Gastrocnemius medialis (tissue), 4 donors: Measurements from ENCODE around the gene MCUB. TPM values are rescaled to one million over a fixed set of nuclear protein-coding genes. Genes with fewer than 3 reads are reported as not detected.
A peak's percentile ranks its signal among the peaks of the same experiment; 100 is the strongest.

Experiments
- ATAC-seq, 2 donors: fragments of 150-250 bp; one replicate each; pipeline ENCODE4 v1.9.1; 2016
- DNase-seq, 2 donors: peaks; one replicate each; pipeline ENCODE4 v3.0.0-alpha.2; 2019
- H3K27ac ChIP-seq, 4 donors: fragments of 200-600 bp; sonication (generic); 1 replicate in 1 of 4; 2 replicates in 3 of 4; pipeline ENCODE4 v1.5.1; 2016 to 2018; ENCODE audit warnings: mild to moderate bottlenecking in 2 of 4, moderate library complexity in 1 of 4
- H3K27me3 ChIP-seq, 3 donors: fragments of 200-600 bp; sonication (generic) in 2 of 3; 1 replicate in 1 of 3; 2 replicates in 2 of 3; pipeline versions ENCODE4 v1.5.1 to v1.6.0; 2016 to 2019; ENCODE audit warnings: mild to moderate bottlenecking in 1 of 3, moderate library complexity in 1 of 3
- H3K36me3 ChIP-seq, 2 donors: fragments of 200-600 bp; sonication (generic) in 1 of 2; one replicate each; pipeline ENCODE4 v1.5.1; 2017 to 2018
- H3K4me1 ChIP-seq, 2 donors: fragments of 200-600 bp; sonication (generic) in 1 of 2; one replicate each; pipeline ENCODE4 v1.5.1; 2016 to 2017; ENCODE audit warnings: mild to moderate bottlenecking in 2 of 2
- H3K4me3 ChIP-seq, 4 donors: fragments of 200-600 bp; sonication (generic) in 3 of 4; 1 replicate in 1 of 4; 2 replicates in 3 of 4; pipeline ENCODE4 v1.5.1; 2016 to 2019; ENCODE audit warnings: mild to moderate bottlenecking in 2 of 4
- H3K9me3 ChIP-seq, 3 donors: fragments of 200-600 bp; sonication (generic) in 2 of 3; 1 replicate in 1 of 3; 2 replicates in 2 of 3; pipeline ENCODE4 v1.5.1; 2016 to 2019
- POLR2A ChIP-seq, 2 donors: fragments of 450-650 bp; IDR thresholded peaks; one replicate each; pipeline ENCODE4 v1.6.1; 2017; ENCODE audit warnings: antibody characterized with exemption in 2 of 2, mild to moderate bottlenecking in 2 of 2, moderate library complexity in 2 of 2
- in situ Hi-C, 4 donors: fragments of 200-750 bp; cut with MboI; loops; one replicate each; pipeline versions ENCODE4 v1.15.0 to v1.8.0; 2017; ENCODE audit warnings: low sequenced_read_pairs in 4 of 4
- intact Hi-C: fragments of 100-400 bp; cut with DNase I; formaldehyde crosslinking; loops from one replicate; pipeline ENCODE4 v1.15.1; 2023; ENCODE audit warnings: low total_unique reads
- total RNA-seq, 4 donors: library from RNA; depleted of rRNA; stranded (reverse); fragments of >200 nt; gene quantifications; one replicate each; pipeline versions ENCODE4 v1.1.0 to v1.2.3, GENCODE V29; 2016
- TF ChIP-seq, protein P1 (sequence below), 5 experiments: fragments of 450-650 bp in 3 of 5; fragments of 200-600 bp in 2 of 5; sonication (generic) in 2 of 5; IDR thresholded peaks in 4 of 5; conservative IDR thresholded peaks in 1 of 5; 1 replicate in 4 of 5; 2 replicates in 1 of 5; pipeline ENCODE4 v1.5.1; 2016 to 2019; ENCODE audit warnings: antibody characterized with exemption in 5 of 5, mild to moderate bottlenecking in 3 of 5, moderate library complexity in 3 of 5

Gene MCUB
- total RNA-seq, 4 donors from 2014 or later = 2.6 to 5.6 (median 4.0) TPM

DNA sequence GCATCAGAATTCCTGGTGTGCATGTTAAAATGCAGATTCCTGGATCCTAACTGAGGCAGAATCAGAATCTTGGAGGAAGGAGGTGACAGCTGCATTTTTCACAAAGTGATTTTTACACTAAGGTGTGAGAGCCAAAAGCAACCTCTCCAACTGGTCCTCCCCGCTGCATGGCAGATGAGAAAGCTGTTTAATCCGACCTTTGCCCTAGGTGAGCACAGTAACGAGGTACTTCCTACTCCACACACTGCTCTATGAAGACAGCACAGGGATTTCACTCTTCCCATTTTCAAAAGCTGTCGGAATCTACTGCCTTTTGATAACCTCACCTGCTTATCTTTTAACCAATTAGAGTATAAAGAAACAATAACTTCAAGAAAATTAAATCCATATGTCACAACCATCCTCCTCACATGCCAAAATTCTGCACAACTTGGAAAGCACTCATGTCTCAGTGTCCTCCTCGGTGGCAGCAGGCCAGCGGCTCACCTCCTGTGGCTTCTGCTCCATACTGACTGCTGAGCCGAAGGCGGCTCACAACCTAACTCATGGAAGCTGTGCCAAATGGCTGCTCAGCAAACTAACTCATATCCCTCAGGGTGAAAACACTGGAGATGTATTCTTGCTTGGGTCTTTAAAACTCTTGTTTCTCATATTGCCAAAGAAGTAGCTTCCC, 139.6 kb downstream of the MCUB start:
- DNase-seq (no peak), ATAC-seq (no peak)
- no peak overlapping the region for H3K4me3 ChIP-seq
- H3K27me3 ChIP-seq = no peaks in the 10 kb centered on the region
- H3K9me3 ChIP-seq = no peaks in the 10 kb centered on the region
- H3K36me3 ChIP-seq = no peaks in the 10 kb centered on the region
- no peak overlapping the region for H3K27ac ChIP-seq
- intact Hi-C loops = loop anchor here (5.0 to 10.0 kb wide), 2 partner anchors 118 to 495 kb away; partner anchors contain the start of genes ELOVL6 and GAR1
- H3K4me1 ChIP-seq = peaks cover 8 to 13% of the 10 kb centered on the region in 2 donors
- in situ Hi-C loops = loop anchor here in 3 of 4 donors (10.0 to 25.0 kb wide), 4 partner anchors 113 to 275 kb away; partner anchors contain the start of genes SEC24B (in 2 of the 3), CFI (in 1 of the 3) and GAR1 (in 1 of the 3)
- no peak for TF ChIP-seq POLR2A (IDR thresholded peaks at IDR 0.05)
- TF ChIP-seq, protein P1, sequence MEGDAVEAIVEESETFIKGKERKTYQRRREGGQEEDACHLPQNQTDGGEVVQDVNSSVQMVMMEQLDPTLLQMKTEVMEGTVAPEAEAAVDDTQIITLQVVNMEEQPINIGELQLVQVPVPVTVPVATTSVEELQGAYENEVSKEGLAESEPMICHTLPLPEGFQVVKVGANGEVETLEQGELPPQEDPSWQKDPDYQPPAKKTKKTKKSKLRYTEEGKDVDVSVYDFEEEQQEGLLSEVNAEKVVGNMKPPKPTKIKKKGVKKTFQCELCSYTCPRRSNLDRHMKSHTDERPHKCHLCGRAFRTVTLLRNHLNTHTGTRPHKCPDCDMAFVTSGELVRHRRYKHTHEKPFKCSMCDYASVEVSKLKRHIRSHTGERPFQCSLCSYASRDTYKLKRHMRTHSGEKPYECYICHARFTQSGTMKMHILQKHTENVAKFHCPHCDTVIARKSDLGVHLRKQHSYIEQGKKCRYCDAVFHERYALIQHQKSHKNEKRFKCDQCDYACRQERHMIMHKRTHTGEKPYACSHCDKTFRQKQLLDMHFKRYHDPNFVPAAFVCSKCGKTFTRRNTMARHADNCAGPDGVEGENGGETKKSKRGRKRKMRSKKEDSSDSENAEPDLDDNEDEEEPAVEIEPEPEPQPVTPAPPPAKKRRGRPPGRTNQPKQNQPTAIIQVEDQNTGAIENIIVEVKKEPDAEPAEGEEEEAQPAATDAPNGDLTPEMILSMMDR (IDR thresholded peaks at IDR 0.05 in 4 of 5, conservative IDR thresholded peaks at IDR 0.05 in 1 of 5) = no peak

DNA sequence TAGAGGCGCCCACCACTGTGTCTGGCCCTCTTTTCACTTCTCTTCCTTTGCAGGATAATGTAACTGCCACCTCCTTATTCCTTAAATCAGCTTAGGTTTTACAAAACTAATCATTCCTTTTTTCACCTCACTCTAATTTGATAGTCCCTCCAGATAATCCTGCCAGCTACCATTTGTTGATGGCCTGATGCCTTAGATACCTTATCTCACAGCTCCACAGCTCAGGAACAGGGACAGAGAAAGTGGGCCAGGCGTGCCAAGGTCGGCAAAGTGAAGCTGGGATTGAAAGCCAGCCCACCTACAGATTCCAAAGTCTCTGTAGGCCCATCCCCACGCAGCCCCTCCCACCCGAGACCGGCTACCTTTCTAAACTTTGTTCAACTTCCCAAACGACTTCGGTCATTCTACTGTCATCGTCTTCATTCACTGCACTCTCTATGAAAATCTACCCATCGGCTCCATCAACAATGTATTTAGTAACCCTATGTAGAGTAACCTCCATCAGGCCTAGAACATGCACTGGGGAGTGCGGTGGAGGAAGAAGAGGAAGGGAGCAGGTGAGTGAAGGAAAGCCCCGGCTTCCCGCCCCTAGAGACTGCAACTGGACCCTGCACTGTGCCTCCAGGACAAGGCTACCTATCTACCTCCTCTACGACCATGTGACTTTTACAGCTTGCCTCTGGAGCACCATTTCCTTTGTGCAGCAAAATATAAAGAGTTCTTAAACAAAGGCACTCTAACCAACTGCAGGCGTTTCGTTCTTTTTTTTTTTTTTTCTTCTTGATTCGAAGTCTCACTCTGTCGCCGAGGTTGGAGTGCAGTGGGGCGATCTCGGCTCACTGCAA, 141.7 kb downstream of the MCUB start:
- in situ Hi-C loops = loop anchor here in 3 of 4 donors (10.0 to 25.0 kb wide), 4 partner anchors 111 to 277 kb away; partner anchors contain the start of genes SEC24B (in 2 of the 3), CFI (in 1 of the 3) and GAR1 (in 1 of the 3)

DNA sequence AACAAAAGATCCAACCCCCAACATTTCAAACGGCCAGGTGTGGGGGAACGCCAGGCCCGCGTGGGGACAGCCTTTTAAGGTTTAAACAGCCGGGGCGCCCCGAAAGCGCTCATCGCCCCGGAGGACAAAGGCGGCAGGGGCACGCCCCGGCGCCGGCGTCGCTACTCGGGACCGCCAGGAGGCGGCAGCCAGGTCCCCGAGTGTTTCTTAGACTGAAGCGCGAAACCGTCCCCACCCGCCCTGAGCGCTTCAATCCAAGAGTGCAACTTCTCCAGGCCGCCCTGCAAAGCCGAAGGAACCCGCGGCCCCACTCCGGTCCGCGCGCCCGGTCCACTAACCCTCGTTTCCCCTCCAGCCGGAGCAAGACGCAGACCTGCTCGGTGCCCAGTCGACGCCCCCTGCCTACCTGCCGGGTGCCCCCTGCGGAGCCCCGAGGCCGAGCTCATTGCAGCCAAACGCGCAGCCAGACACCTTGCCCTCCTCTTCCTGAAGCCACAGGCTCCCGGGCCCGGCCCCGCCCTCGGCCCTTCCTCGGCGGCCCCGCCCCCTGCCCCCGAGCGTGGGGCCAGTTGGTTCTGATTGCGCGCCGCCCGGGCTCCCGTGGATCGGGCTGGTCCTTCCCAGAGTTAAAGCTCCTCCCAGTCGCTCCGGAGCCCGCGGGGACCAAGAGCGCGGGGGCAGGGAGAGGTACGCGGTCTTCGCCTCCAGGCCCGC, 143.1 kb downstream of the MCUB start, which contains the start of gene CASP6:
TSS of gene CASP6 (minus strand) at position 496 of the 714 bp plus-strand sequence. CDS start at position 446, 50 bp downstream.
- peak; percentile 63 to 74 for DNase-seq
- H3K36me3 ChIP-seq = no peaks in the 10 kb centered on the region
- ATAC-seq = peak; percentile 90 to 91
- H3K27ac ChIP-seq = peak within 1 kb of the TSS; percentile 76 to 82 (median 78)
- no peaks in the 10 kb centered on the region for H3K27me3 ChIP-seq
- H3K4me3 ChIP-seq = peak within 1 kb of the TSS; percentile 79 to 92 (median 82)
- intact Hi-C loops = loop anchor here (1.0 to 10.0 kb wide), 7 partner anchors 27 to 492 kb away; partner anchors contain the start of genes ELOVL6, GAR1, PLA2G12A and SEC24B
- H3K9me3 ChIP-seq = no peaks in the 10 kb centered on the region
- in situ Hi-C loops = loop anchor here in 3 of 4 donors (10.0 to 25.0 kb wide), 4 partner anchors 109 to 278 kb away; partner anchors contain the start of genes SEC24B (in 2 of the 3), CFI (in 1 of the 3) and GAR1 (in 1 of the 3)
- H3K4me1 ChIP-seq = peaks cover 8 to 13% of the 10 kb centered on the region in 2 donors
- peak; percentile 10 to 27 for TF ChIP-seq POLR2A (IDR thresholded peaks at IDR 0.05)
- TF ChIP-seq, protein P1 (IDR thresholded peaks at IDR 0.05 in 4 of 5, conservative IDR thresholded peaks at IDR 0.05 in 1 of 5) = peak; percentile 50 to 81 (median 78)

More for the DNA sequence above, 141.7 kb downstream of the MCUB start:
- peak overlapping the region; percentile 76 to 82 (median 78) for H3K27ac ChIP-seq
- H3K4me3 ChIP-seq = peak overlapping the region; percentile 79 to 92 (median 82)
- H3K4me1 ChIP-seq = peaks cover 8 to 13% of the 10 kb centered on the region in 2 donors
- H3K9me3 ChIP-seq = no peaks in the 10 kb centered on the region
- no peak for TF ChIP-seq POLR2A (IDR thresholded peaks at IDR 0.05)
- TF ChIP-seq, protein P1 (IDR thresholded peaks at IDR 0.05 in 4 of 5, conservative IDR thresholded peaks at IDR 0.05 in 1 of 5) = no peak
- DNase-seq (no peak), ATAC-seq (no peak)
- intact Hi-C loops = loop anchor here (2.0 to 10.0 kb wide), 6 partner anchors 103 to 493 kb away; partner anchors contain the start of genes ELOVL6, GAR1 and SEC24B
- no peaks in the 10 kb centered on the region for H3K27me3 ChIP-seq
- no peaks in the 10 kb centered on the region for H3K36me3 ChIP-seq
